Measurements from ENCODE around the gene AVL9. TPM values are rescaled to one million over a fixed set of nuclear protein-coding genes. Genes with fewer than 3 reads are reported as not detected.

The AVL9 gene
- total RNA-seq, 1 donor from 2014 or later: 37.8 TPM

DNA sequence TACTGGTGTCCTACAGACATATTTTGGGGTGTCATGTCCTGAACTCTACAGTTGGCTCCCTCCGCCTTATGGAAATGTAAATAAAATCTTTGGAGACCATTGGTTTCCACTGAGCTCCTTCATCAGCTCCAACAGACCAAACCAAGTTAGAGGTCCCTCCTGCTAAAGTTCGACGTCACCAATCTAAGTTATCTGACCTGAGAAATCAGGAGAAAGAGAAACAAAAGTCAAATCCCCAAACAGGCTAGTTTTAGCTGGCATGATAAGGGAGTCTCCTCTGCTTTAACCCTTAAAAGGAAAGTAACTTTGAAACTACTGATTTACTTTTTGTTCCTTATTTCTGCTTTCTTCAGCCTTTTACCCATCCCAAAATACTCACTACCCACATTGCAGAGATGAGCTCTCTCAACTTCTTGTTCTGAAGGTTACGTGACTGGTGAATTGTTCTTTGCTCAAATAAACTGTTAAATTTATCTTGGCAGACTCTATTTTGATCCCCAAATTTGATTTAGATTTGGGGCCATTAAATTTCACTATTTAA is 39.9 kb downstream of the AVL9 start:
- no peak for TF ChIP-seq CTCF (IDR thresholded peaks at IDR 0.05)

DNA sequence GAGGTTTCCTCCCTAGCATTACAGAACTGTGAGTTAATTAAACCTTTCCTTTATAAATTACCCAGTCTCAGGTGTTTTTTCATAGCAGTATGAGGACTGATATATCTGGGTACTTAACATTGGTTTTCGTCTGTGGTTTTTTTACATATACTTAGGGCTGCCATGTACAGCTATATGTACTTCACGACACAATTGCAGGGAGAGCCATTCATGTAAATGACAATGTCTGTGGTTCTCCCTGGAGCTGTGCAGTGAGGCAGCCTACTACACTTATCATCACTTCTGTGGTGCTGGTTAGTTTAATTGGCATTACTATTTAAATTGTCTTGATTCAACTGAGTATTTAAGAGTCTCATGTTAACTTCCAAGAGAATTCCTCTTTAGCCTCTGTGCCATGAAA is 40.7 kb downstream of the AVL9 start:
- DNase-seq (no peak), ATAC-seq (no peak)
- Histone ChIP-seq H3K36me3 (no peaks in the 10 kb centered on the region), H3K4me3 (no peak overlapping the region), H3K27ac (no peak overlapping the region), H3K4me1 (peaks cover 9% of the 10 kb centered on the region), H3K27me3 (ENCODE audit: low read depth) (no peaks in the 10 kb centered on the region), H3K9me3 (no peaks in the 10 kb centered on the region)
- intact Hi-C loops (cut with DNase I): no loop called here
- no peak for TF ChIP-seq CTCF (IDR thresholded peaks at IDR 0.05)

More for the DNA sequence above, 39.9 kb downstream of the AVL9 start:
- Histone ChIP-seq H3K36me3 (no peaks in the 10 kb centered on the region), H3K9me3 (no peaks in the 10 kb centered on the region), H3K4me3 (no peak overlapping the region), H3K27ac (no peak overlapping the region), H3K4me1 (peaks cover 9% of the 10 kb centered on the region), H3K27me3 (ENCODE audit: low read depth) (no peaks in the 10 kb centered on the region)
- DNase-seq (no peak), ATAC-seq (no peak)
- intact Hi-C loops (cut with DNase I): no loop called here

- intact Hi-C loops (cut with DNase I): no loop called here
- TF ChIP-seq CTCF (IDR thresholded peaks at IDR 0.05): no peak
- Histone ChIP-seq H3K9me3 (no peaks in the 10 kb centered on the region), H3K36me3 (no peaks in the 10 kb centered on the region), H3K4me3 (no peak overlapping the region), H3K27me3 (ENCODE audit: low read depth) (no peaks in the 10 kb centered on the region), H3K4me1 (peaks cover 9% of the 10 kb centered on the region), H3K27ac (no peak overlapping the region)
- no peak for DNase-seq
- ATAC-seq: no peak
Measured at GRCh38 chr7:32536585-32536984, 41.3 kb downstream of the AVL9 start.

DNA sequence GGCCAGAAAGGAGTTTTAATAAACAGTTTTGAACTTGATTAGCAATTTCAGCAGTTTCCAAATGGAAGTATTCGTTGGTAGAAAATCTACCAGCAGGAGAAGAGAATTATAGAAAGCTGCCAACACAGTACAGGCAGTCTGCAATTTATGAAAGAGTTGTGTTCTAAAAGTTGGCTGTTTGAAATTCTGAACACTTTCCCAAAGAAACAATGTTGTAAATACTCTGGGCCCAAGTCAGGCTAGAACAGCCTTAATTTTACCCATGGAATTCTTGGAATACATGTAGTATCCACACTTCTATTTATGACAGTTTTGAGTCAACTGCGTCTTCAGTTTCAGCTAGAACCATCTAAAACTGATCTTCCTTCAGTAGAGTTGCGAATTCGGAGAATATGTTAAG is 42.5 kb downstream of the AVL9 start:
- ATAC-seq (no peak), DNase-seq (no peak)
- Histone ChIP-seq H3K4me3 (no peak overlapping the region), H3K4me1 (peaks cover 9% of the 10 kb centered on the region), H3K27me3 (ENCODE audit: low read depth) (no peaks in the 10 kb centered on the region), H3K36me3 (no peaks in the 10 kb centered on the region), H3K9me3 (no peaks in the 10 kb centered on the region), H3K27ac (no peak overlapping the region)
- no peak for TF ChIP-seq CTCF (IDR thresholded peaks at IDR 0.05)
- intact Hi-C loops (cut with DNase I): no loop called here

GRCh38 chr7:32539366-32539765 is 44.1 kb downstream of the AVL9 start:
- Histone ChIP-seq H3K4me3 (no peak overlapping the region), H3K36me3 (peaks cover 7% of the 10 kb centered on the region), H3K27me3 (ENCODE audit: low read depth) (no peaks in the 10 kb centered on the region), H3K4me1 (no peaks in the 10 kb centered on the region), H3K9me3 (no peaks in the 10 kb centered on the region), H3K27ac (no peak overlapping the region)
- no peak for TF ChIP-seq CTCF (IDR thresholded peaks at IDR 0.05)
- ATAC-seq: no peak
- intact Hi-C loops (cut with DNase I): no loop called here
- DNase-seq: no peak
